Esophagus squamous epithelium (tissue), 4 donors: ENCODE results near the gene FOXB1.

Source experiments
- POLR2A ChIP-seq, 4 donors: fragments of 450-650 bp; IDR thresholded peaks; one replicate each; pipeline ENCODE4 v1.6.1; 2017; ENCODE audit warnings: antibody characterized with exemption in 4 of 4, mild to moderate bottlenecking in 4 of 4, moderate library complexity in 3 of 4
- TF ChIP-seq, protein P1 (sequence below), 6 experiments: fragments of 450-650 bp in 4 of 6; fragments of 200-600 bp in 2 of 6; sonication (generic) in 2 of 6; IDR thresholded peaks; one replicate each; pipeline ENCODE4 v1.5.1; 2016 to 2019; ENCODE audit warnings: antibody characterized with exemption in 6 of 6, mild to moderate bottlenecking in 4 of 6, moderate library complexity in 4 of 6

DNA sequence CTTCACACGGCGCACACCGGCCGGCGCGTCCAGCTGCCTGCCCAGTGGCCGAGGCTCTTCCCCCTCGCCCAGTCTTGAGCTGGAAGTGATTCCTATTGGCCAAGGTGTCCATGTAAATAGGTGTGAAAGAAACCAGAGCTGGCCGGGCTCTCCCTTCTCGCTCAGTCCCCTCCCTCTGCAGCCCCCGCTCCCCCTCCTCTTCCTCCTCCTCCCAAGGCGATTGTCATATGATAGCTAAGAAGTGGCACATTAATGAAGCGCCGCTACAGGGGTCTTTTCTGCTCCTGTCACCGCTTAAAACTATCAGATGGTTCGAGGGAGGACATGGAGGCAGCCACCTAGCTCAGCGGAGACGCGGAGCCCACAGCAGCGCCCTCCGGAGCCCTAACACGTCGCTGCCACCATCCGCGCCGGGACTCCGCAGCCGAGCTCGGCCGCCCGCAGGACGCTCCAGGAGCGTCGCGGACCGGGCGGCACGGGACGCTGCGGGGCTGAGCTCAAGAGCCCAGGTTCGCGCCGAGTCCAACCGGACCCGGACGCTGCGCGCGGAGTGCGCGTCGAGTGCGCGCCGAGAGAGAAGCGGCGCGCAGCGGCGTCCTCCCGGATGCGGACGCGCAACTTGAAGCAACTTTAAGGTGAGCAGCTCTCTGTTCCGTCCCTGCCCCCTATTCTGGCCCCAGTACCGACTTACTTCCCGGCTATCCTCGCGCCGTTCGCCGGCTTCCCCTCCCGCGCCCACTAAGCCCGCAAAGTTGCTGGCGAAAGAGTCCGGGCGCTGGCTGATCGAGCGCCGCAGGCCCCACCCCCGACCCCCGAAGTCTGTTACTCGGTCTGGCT, at the start of gene FOXB1:
- TF ChIP-seq, protein P1, sequence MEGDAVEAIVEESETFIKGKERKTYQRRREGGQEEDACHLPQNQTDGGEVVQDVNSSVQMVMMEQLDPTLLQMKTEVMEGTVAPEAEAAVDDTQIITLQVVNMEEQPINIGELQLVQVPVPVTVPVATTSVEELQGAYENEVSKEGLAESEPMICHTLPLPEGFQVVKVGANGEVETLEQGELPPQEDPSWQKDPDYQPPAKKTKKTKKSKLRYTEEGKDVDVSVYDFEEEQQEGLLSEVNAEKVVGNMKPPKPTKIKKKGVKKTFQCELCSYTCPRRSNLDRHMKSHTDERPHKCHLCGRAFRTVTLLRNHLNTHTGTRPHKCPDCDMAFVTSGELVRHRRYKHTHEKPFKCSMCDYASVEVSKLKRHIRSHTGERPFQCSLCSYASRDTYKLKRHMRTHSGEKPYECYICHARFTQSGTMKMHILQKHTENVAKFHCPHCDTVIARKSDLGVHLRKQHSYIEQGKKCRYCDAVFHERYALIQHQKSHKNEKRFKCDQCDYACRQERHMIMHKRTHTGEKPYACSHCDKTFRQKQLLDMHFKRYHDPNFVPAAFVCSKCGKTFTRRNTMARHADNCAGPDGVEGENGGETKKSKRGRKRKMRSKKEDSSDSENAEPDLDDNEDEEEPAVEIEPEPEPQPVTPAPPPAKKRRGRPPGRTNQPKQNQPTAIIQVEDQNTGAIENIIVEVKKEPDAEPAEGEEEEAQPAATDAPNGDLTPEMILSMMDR (IDR thresholded peaks at IDR 0.05), result no peak
- no peak for TF ChIP-seq POLR2A (IDR thresholded peaks at IDR 0.05)
